Suprapubic skin (tissue), 4 donors: ENCODE measurements around the gene RAB19.

ENCODE experiments used
- EP300 ChIP-seq: sonication (generic); formaldehyde crosslinking; IDR thresholded peaks from one replicate; pipeline ENCODE4 v1.6.1; 2017; ENCODE audit warnings: antibody characterized with exemption
- POLR2A ChIP-seq, 2 donors: fragments of 450-650 bp; IDR thresholded peaks; one replicate each; pipeline ENCODE4 v1.6.1; 2017; ENCODE audit warnings: antibody characterized with exemption in 2 of 2, mild to moderate bottlenecking in 2 of 2, moderate library complexity in 2 of 2
- POLR2AphosphoS5 ChIP-seq, 3 donors: sonication (generic); formaldehyde crosslinking; IDR thresholded peaks; one replicate each; pipeline ENCODE4 v1.6.1; 2017; ENCODE audit warnings: antibody characterized with exemption in 3 of 3
- TF ChIP-seq, protein P1 (sequence below), 2 donors: fragments of 200-600 bp in 1 of 2; fragments of 450-650 bp in 1 of 2; sonication (generic) in 1 of 2; IDR thresholded peaks; one replicate each; pipeline ENCODE4 v1.5.1; 2016 to 2019; ENCODE audit warnings: antibody characterized with exemption in 2 of 2, mild to moderate bottlenecking in 1 of 2, moderate library complexity in 1 of 2

DNA sequence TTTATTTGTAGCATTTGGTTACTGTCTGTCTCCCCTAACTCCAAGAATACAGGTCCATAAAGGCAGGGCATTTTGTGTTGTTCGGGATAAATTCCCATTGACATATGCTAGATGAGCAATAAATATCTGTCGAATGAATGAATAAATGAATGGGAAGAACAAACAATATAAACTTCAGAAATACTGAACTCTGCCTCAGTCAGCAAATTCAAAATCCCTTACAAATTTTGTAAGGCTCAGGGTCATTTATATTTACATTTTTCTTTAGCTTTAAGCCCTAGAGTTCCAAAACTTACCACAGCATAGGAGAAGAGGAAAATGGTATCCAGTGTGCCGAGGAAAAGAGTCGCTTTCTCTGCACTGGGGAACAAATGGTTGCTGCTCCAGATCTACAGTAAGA lies 34.6 kb upstream of the RAB19 start:
- TF ChIP-seq, protein P1, sequence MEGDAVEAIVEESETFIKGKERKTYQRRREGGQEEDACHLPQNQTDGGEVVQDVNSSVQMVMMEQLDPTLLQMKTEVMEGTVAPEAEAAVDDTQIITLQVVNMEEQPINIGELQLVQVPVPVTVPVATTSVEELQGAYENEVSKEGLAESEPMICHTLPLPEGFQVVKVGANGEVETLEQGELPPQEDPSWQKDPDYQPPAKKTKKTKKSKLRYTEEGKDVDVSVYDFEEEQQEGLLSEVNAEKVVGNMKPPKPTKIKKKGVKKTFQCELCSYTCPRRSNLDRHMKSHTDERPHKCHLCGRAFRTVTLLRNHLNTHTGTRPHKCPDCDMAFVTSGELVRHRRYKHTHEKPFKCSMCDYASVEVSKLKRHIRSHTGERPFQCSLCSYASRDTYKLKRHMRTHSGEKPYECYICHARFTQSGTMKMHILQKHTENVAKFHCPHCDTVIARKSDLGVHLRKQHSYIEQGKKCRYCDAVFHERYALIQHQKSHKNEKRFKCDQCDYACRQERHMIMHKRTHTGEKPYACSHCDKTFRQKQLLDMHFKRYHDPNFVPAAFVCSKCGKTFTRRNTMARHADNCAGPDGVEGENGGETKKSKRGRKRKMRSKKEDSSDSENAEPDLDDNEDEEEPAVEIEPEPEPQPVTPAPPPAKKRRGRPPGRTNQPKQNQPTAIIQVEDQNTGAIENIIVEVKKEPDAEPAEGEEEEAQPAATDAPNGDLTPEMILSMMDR (IDR thresholded peaks at IDR 0.05): no peak
- no peak for TF ChIP-seq POLR2AphosphoS5 (IDR thresholded peaks at IDR 0.05)
- no peak for TF ChIP-seq EP300
- no peak for TF ChIP-seq POLR2A (IDR thresholded peaks at IDR 0.05)
